Measurements from ENCODE around the gene DOP1B.

DNA sequence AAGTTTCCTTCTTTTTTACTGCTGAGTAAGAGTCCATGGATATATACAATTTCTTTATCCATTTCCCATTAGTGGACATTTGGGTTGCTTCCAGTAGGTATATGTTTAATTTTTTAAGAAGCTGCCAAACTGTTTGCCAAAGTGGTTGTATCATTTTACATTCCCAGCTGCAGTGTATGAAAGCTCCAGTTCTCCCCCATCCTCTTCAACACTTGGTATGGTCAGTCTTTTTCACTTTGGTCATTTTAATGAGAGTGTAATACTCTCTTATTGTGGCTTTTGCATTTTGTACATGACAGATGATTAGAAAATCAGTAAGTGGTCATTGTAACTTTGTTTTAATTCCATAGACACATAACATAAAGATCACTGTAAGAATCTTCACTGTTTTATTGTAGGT is 22.5 kb downstream of the DOP1B start:
- TF ChIP-seq HDAC6 (IDR thresholded peaks at IDR 0.05; ENCODE audit: unreplicated experiment) (no peak), CBX3 (IDR thresholded peaks at IDR 0.05; ENCODE audit: borderline replicate concordance, low read depth) (no peak), STAT3 (IDR thresholded peaks at IDR 0.05; ENCODE audit: low read depth, low read length) (no peak), EZH2 (IDR thresholded peaks at IDR 0.05; ENCODE audit: borderline replicate concordance, control insufficient read depth, low read depth, low read length) (no peak), PAX5 (IDR thresholded peaks at IDR 0.05; ENCODE audit: borderline replicate concordance, low read depth, low read length) (no peak), EP300 (IDR thresholded peaks at IDR 0.05; ENCODE audit: borderline replicate concordance in 1 of 2, control insufficient read depth in 1 of 2, low read depth in 2 of 2, low read length in 2 of 2) (no peak)
- TF ChIP-seq, protein P1, sequence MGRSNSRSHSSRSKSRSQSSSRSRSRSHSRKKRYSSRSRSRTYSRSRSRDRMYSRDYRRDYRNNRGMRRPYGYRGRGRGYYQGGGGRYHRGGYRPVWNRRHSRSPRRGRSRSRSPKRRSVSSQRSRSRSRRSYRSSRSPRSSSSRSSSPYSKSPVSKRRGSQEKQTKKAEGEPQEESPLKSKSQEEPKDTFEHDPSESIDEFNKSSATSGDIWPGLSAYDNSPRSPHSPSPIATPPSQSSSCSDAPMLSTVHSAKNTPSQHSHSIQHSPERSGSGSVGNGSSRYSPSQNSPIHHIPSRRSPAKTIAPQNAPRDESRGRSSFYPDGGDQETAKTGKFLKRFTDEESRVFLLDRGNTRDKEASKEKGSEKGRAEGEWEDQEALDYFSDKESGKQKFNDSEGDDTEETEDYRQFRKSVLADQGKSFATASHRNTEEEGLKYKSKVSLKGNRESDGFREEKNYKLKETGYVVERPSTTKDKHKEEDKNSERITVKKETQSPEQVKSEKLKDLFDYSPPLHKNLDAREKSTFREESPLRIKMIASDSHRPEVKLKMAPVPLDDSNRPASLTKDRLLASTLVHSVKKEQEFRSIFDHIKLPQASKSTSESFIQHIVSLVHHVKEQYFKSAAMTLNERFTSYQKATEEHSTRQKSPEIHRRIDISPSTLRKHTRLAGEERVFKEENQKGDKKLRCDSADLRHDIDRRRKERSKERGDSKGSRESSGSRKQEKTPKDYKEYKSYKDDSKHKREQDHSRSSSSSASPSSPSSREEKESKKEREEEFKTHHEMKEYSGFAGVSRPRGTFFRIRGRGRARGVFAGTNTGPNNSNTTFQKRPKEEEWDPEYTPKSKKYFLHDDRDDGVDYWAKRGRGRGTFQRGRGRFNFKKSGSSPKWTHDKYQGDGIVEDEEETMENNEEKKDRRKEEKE (IDR thresholded peaks at IDR 0.05) = no peak
- TF ChIP-seq, protein P2, sequence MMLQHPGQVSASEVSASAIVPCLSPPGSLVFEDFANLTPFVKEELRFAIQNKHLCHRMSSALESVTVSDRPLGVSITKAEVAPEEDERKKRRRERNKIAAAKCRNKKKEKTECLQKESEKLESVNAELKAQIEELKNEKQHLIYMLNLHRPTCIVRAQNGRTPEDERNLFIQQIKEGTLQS (IDR thresholded peaks at IDR 0.05; ENCODE audit: borderline replicate concordance, extremely low read depth, low read depth, low read length) = no peak
